HG03135 (cell line): ENCODE results near the gene CHRNA9.
"Not testable (repeated sequence)": the region's sequence is repeated elsewhere in the genome, so short reads cannot be mapped to it uniquely, and the experiment has no call there.

Experiments
- ATAC-seq: cut with Tn5 transposase; IDR thresholded peaks from one replicate; pipeline ENCODE4 v1.9.1; 2021; ENCODE audit warnings: mild to moderate bottlenecking, moderate library complexity; ENCODE audit not compliant: unreplicated experiment

The CHRNA9 gene

DNA sequence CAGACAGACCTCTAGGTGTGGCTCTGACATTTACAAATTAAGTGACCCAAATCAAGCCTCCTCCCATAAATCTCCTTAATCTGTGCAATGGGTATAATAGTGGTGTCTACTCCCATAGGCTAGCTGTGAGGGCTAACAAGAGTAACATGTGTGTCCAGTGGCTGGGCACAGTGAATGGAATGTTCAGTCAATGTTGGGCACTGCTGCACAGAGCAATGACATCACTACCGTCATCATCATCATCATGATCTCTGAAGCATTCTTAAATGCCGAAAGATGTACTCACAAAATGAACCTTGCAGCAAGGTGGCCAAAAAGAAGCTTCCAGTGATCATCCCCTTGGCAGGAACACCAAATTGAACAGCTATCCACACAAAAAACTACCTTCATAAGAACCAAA is 43.5 kb downstream of the CHRNA9 start:
- ATAC-seq, result no peak

DNA sequence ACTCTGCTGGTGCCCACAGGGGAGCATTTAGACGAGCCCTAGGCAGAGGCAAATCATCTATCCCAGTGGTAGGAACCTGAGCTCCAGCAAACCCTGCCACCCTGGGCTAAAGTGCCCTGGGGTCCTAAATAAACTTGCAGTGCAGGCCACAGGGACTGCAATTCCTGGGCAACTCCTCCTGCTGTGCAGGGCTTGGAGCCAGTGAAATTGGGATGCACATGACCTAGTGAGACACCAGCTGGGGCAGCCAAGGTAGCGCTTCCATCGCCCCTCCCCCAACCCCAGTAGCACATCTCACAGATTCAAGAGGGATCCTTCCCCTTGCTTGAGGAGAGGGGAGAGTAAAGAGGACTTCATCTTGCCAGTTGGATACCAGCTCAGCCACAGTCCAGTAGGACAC is 44.1 kb downstream of the CHRNA9 start:
- no peak for ATAC-seq

DNA sequence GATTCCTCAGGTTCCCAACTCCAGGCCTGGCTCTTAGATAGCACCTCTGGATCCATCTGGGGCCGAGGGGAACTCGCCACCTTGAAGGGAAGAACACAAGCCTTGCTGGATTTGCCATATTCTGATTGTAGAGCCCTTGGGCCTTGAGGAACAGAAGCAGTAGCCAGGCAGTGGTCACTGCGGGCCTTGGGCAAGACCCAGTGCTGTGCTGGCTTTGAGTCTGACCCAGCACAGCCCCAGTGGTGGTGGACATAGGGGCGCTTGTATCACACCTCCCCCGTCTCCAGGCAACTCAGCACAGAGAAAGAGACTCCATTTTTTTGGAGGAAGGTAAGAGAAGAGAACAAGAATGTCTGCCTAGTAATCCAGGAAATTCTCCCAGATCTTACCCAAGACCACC is 45.5 kb downstream of the CHRNA9 start:
- ATAC-seq, result no peak

DNA sequence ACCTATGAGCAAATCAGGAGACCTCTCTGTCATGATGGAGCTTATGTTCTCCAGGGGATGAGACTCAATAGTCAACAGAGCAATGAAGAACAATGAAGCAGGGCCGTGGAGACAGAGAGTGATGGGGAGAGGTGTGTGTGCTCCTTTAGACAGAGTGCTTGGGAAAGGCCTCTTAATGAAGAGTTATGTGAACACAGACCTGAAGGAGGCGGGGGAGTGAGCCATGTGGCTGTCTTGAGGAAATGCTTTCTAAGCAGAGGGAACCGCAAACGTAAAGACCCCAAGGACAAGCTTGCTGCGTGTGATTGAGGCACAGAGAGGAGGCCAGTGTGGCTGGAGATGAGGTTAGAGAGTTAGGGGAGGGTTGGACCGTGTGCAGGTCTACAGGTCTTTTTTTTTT is 53.1 kb downstream of the CHRNA9 start:
- ATAC-seq, result no peak

DNA sequence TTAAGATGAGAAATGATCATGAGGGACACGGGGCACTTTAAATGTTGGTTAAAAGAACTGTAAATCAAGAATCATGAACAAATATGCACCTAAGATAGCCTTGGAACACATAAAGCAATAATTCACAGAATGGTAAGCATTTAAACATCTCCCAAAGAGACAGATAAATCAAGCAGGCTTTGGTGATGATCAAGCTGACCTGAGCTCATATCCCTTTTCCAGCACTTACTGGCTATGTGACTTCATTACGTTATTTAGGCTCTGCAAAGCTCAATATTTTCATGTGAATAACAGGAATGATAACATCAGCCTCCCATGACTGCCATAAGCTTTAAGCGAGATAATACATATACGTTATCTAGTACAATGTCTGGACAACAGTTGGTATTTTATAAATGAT is 54.9 kb downstream of the CHRNA9 start:
- no peak for ATAC-seq

DNA sequence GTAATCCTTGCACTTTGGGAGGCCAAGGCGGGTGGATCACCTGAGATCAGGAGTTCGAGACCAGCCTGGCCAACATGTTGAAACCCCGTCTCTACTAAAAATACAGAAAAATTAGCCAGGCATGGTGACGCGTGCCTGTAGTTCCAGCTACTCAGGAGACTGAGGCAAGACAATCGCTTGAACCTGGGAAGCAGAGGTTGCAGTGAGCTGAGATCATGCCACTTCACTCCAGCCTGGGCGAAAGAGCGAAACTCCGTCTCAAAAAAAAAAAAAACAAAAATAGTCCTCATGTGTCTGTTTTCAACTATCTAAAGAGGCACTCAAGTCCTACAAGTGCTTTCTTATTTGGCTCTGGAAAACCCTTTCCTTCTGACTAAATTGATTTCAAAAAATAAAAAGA is 57.1 kb downstream of the CHRNA9 start:
- not testable (repeated sequence) for ATAC-seq

DNA sequence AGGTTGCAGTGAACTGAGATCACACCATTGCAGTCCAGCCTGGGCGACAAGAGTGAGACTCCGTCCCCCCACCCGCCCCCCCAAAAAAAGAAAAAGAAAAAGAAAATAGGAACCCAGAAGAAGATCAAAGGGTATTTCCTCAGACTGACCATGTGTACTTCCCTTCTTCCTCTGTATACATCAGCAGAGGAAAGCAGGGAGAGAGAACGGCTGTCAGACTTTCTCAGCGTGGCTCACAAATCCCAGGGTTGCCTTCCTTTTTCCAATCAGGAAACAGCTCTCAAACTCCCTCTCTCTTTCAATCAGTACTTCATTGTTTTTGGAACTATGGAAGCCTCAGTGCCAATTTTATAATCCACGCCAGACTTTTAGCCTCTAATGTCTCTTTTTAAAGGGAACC is 59.1 kb downstream of the CHRNA9 start:
- no peak for ATAC-seq

DNA sequence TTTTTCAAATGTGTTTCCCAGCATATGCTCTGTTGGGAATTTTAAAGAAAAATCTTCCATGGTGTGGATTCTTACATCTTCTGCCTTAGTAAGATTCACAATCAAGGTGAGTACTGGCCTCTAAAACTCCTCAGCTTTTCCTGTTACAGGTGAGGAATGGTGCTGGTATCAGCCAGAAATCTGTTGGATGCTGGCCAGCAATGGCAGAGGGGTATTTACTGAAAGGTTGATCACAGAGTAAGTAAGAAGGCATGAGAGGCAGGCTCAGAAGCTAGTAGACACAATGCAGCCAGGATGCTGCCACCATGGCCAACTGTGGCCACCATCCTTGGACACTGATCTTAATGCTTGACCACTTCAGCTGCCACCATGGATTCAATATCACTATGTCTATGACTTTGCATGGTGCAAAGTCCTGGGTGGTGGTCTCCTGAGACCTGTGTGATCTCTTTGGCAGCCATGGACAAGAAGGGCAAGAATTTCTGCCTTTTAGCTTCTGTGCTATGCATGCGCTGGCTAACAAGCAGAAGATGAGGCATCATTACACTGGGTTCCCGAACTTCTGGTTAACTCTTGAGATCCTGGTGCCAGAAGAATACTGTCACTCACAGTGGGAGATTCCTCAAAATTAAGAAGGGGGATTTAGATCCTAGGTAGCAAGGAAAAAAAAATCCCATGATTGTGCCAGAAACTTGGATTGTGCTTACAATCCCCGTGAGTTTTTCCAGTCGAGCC is 60.2 kb downstream of the CHRNA9 start:
- no peak for ATAC-seq

DNA sequence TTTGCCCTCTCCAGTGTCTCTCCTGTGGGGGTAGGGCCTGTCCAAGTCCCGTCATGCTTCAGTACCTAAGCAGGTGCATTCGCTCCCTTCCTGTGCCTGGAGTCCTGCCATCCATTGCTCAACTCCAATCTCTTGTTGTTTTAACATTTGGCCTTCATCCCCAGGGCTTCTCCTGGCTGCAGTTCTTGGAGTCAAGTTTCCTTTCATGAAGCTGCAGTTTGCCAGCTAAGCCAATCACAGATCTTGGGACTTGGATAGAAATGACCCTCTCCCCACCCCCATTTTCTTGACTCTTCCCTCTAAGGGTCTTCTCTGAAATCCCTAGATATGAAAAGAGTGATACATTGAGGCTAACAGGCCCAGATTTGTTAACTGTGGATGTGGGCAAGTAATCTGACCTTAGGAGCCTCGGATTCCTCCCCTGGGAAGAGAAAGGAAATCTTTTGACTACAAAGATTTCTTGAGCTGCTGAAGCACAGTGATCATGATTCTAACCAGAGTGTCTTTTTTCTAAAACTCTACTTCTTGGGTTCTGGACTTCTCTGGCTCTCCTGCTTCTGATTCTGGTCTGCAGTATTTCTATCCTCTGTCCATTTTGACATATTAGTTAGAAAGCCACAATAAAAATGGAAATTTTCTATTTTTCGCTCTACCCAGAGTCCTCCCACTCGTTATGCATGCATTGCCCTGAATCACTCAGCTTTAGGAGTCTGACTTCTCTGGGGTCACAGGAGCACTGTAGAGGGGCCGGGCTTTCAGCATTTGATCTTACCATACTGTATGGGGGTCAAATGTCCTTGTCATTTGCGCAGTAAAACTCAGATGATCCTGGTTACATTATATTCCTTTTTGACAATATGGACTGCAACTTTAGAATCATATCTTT is 61.0 kb downstream of the CHRNA9 start:
- ATAC-seq, result no peak

DNA sequence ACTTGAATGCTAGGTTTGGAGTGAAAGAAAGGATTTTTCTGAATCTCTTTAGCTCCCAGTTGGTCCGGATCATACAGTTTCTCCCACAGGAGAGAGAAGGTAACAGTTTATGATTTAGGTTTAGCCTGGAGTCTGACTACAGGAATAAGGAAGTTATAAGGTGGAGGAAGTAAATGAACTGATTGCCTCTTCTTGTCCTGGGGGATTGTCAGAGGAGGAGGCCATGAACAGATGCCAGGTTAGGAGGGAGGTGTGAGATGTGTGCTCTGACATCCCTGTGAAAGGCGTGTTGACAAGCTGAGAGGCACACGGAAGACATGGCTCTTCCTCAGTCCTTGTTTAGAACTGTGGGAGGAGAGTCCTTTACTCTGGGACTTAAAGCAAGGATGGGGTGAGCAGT is 64.4 kb downstream of the CHRNA9 start:
- ATAC-seq, result no peak

DNA sequence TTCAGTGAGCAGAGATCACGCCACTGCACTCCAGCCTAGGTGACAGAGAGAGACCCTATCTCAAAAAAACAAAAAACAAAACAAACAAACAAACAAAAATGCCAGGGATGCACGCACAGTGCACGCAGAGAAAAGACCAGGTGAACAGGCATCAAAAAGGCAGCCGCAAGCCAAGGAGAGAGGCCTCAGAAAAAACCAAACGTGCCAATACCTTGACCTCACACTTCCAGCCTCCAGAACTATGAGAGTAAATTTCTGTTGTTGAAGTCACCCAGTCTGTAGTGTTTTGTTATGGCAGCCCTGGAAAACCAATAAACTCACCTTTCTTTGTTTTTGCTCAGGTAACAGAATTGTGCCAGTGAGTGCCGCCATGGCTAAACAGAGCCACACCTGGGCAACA is 66.0 kb downstream of the CHRNA9 start:
- ATAC-seq, result no peak

DNA sequence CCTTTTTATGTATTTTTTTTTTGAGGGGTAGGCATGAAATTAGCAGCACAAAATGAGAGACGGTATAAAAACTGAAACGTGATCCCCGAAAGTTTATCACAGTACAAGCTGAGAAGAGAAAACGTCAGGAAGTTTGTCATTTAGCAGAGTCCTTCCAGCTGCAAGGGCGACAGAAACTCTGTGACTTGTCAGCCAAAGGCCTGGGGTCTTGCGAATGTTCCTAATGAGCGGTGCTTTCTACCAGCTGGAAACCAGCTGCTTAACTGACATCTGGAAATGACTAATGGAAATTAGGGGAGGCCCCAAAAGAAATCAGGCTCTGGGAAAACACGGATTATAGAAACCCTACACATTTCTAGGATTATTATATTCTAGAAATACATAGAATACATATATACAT is 66.5 kb downstream of the CHRNA9 start:
- no peak for ATAC-seq

DNA sequence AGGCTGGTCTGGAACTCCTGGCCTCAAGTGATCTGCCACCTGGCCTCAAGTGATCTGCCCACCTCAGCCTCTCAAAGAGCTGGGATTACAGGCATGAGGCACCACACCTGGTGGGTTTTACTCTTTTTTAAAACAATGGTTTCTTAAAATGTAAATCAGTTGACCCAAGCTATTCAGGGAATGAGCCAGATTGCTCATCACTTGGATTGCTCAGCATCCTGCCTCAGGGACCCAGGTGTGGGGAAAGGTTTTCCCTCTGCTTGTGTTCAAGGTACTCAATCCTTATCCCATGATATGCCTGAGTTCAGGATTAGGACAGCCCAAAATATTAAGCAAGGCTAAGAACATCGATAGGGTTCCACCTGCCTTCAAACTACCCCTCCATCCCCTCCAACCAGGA is 67.4 kb downstream of the CHRNA9 start:
- no peak for ATAC-seq

DNA sequence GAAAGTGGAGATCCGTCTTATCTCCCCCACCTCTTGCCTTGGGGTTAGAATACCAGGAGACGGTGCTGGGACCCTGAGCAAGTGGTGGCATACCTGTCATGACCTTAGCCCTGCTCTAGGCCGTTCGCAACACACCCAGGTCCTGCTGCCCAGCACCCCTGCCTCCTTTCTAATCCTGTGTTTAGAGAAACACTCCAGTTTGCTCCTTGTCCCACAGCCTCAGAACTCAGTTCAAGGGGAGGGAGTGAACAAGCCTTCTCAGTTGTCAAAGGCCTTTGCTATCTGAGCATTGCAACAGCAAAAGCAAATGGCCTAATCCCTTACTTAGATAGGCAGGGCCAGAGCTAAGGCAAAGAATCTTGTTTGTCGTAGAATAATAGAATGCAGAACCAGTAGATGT is 67.9 kb downstream of the CHRNA9 start:
- ATAC-seq, result no peak
